NCI-H82 (cell line): ENCODE results near the gene VEZT.
A peak's percentile ranks its signal among the peaks of the same experiment; 100 is the strongest.
"Not testable (repeated sequence)": the region's sequence is repeated elsewhere in the genome, so short reads cannot be mapped to it uniquely, and the experiment has no call there.

Experiments used
- DNase-seq: peaks from one replicate; lab custom pipeline; 2025; lab: John Stamatoyannopoulos, UW

Gene VEZT

GRCh38 chr12:95224202-95225170, 6.9 kb downstream of the VEZT start:
- DNase-seq = no peak

DNA sequence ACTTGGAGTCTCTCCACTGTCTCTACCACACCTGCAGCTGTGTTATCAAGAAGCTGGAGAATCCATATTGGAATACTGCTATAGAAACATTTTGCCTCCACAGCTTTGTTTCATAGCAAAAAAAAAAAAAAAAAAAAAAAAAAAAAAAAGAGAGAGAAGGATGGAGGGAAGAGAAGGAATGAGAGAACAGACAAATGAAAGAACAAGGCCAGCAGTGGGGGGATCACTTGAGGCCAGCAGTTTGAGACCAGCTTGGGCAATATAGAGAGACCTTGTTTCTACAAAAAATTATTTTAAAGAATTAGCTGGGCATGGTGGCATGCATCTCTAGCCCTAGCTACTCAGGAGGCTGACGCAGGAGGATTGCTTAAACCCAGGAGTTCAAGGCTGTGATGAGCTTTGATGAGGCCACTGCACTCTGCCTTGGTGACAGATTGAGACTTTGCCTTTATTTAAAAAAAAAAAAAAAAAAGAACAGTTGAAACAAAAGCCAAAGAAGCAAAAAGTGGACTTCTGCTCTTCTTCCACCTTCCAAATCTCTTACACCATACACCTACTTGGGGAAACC, 8.1 kb downstream of the VEZT start:
- no peak for DNase-seq

GRCh38 chr12:95227818-95228356, 10.3 kb downstream of the VEZT start:
- no peak for DNase-seq

- no peak for DNase-seq
Observed at GRCh38 chr12:95228617-95229016, 11.0 kb downstream of the VEZT start.

- no peak for DNase-seq
Observed at GRCh38 chr12:95229636-95230035, 12.0 kb downstream of the VEZT start.

GRCh38 chr12:95230313-95230712, 12.7 kb downstream of the VEZT start:
- no peak for DNase-seq

DNA sequence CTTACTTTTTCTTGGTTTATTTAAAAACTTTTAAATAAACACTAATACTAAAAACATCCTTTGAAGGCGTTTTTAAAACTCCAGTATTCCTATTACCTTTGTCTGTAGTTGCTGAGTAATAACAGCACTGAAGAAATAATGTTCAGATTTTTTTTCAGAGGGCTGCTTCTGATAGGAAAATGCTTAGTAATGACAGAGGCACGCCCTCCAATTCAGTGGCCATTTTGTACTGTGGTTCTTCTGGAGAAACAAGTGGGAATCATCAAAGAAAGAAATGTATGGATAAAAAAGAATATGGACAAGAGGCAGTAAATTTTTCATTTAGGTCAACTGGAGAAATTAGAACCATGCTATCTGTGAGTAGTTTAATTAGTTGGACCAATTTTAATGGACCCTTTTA, 13.6 kb downstream of the VEZT start:
- peak; percentile 16 for DNase-seq

- DNase-seq = not testable (repeated sequence)
Observed at GRCh38 chr12:95234187-95234586, 16.6 kb downstream of the VEZT start.

GRCh38 chr12:95235621-95236020, 18.0 kb downstream of the VEZT start:
- DNase-seq = not testable (repeated sequence)

DNA sequence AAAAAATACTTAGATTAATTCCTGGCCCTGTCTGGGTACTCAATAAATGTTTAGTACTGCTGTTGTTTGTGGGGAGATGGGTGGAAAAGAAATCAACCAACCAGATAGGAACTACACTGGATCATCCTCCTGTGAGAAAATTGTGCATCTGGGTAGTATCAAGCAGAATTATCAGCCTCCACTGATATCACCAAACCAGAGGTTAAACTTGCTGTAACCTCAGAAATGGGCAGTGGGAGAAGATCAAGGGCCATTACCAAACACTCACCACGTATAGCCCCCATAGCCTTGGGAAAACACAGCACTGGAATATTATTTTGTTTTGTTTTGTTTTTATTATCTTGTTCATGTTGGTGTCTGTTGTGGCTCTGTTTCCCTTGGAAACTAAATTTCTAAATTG, 19.7 kb downstream of the VEZT start:
- no peak for DNase-seq

- no peak for DNase-seq
Observed at GRCh38 chr12:95238150-95238549, 20.5 kb downstream of the VEZT start.

- no peak for DNase-seq
Observed at GRCh38 chr12:95239216-95239615, 21.6 kb downstream of the VEZT start.

DNA sequence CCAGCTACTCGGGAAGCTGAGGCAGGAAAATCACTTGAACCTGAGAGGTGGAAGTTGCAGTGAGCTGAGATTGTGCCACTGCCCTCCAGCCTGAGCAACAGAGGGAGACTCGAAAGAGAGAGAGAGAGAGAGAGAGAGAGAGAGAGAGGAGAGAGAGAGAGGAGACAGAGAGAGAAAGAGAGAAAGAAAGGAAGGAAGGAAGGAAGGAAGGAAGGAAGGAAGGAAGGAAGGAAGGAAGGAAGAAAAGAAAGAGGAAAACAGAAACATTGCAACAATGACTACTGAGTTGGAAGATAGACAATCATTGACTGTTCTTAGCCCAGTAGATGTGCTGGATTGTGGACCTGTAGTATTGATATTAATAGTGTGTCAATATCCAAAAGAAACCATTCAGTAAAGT, 22.2 kb downstream of the VEZT start:
- DNase-seq = not testable (repeated sequence)

- DNase-seq = no peak
Observed at GRCh38 chr12:95240556-95240955, 22.9 kb downstream of the VEZT start.

DNA sequence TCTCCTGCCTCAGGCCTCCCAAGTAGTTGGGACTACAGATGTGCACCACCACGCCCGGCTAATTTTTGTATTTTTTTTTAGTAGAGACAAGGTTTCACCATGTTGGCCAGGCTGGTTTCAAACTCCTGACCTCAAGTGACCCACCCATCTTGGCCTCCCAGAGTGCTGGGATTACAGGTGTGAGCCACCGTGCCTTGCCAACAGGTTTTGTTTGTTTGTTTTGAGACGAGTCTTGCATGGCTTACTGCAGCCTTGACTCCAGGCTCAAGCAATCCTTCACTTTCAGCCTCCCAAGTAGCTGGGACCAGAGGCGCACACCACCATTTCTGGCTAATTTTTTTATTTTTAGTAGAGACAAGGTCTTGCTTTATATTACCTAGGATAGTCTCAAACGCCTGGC, 23.5 kb downstream of the VEZT start:
- DNase-seq = not testable (repeated sequence)

DNA sequence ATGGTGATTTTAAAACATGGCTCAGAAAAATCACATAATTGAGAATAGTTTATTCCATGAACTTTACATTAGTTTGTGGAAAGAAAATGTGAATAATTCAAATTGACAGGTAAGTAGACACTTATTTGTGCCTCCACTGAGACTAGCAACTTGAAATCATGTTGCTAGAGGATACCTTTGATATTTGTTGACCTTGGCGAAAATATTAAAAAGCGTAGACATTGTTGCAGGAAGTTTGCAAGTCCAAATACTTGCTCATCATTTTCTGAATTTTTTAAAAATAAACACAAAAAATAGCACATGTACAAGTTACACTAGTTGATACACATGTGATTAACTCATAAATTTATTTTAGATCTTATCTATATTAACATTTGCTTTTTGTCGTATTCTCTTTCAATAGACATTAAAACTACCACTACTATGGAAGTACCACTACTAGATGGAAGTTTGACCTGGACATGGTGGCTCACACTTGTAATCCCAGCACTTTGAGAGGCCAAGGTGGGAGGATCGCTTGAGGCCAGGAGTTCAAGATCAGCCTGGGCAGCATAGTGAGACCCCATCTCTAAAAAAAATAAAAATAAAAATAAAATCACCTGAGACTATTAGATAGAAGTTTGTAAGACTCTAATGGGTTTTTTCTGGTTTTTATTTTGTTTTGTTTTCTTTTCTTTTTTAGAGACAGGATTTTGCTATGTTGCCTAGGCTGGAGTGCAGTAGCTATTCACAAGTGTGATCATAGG, 24.3 kb downstream of the VEZT start:
- no peak for DNase-seq

DNA sequence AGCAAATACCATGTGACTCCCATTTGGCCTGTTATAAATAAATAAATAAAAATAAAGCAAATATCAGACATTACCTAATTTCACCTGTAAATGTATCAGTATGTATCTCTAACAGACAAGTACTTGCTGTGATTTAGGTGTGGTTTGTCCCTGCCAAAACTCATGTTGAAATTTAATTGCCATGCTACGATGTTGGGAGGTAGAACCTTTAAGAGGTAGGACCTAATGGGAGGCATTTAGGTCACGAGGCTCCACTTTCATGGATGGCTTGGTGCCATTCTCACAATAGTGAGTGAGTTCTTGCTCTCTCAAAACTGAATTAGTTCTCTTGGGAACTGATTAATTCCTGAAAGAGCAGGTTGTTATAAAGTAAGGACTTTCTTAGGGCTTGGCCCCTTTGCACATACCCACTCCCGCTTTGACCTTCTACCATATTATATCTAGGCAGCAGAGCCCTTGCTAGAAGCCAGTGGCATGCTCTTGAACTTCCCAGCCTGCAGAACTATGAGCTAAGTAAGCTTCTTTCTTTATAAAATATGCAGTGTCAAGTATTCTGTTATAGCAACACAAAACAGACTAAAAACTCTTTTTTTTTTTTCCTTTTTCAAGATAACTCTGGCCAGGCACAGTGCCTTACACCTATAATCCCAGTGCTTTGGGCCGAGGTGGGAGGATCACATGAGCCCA, 26.0 kb downstream of the VEZT start:
- no peak for DNase-seq

DNA sequence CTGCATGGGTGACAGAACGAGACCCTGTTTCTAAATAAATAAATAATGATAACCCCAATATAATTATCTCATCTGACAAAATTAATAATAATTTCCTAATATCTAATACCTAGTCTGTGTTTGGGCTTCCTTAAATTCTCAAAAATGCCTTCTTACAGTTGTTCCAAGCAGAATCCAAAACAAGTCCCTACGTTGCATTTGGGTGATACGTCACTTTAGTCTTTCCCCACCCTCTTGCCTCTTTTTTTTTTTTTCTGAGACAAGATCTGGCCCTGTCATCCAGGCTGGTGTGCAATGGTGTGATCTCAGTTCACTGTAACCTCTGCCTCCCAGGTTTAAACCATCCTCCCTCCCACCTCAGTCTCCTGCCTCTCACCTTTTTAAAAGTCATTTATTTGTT, 26.7 kb downstream of the VEZT start:
- no peak for DNase-seq

DNA sequence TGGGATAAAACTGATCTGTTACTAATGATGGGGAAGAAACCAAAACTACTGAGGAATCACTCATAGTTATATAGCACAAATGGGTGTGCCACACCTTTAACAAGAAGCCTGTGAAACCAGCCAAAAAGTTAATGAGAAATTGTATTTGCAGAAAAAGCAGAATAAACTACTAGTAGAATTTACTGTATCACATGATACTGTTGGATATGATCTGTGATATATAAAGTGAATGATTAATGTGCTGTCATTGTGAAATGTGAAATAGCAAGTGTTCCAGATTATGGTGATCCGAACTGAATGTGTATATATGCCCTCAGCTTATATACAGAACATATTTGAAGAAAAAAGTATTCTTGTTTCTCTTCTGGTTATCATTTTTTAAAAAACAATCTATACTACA, 30.5 kb downstream of the VEZT start:
- no peak for DNase-seq

DNA sequence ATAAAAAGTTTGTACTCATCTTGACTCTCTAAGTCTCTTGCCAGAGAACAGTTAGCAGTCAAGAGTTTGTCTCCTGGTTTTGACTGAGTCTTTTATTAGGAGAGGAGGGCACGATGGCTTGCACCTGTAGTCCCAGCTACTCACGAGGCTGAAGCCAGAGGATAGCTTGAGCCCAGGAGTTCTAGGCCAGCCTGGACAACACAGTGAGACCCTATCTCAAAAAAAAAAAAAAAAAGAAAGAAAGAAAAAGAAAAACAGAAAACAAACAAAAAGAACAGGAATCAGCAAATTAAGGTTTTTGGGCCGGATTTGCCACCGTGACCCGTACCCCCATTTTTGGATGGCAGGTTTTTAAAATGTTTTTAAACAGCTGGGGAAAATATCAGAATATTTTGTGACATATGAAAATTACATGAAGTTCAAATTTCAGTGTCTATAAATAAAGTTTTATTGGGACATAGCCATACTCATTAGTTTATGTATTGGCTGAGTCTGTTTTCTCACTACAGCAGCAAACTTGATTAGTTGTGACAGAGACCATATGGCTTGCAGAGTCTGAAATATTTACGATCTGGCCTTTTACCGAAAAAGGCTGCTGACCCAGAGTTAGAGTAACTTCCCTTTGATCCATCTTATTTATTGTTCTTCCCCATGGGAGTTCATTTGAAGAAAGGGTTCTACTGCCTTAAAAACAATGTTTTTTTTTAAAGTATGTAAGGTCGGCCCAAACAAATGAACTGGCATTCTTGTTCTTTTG, 31.2 kb downstream of the VEZT start:
- DNase-seq = peak; percentile 65

DNA sequence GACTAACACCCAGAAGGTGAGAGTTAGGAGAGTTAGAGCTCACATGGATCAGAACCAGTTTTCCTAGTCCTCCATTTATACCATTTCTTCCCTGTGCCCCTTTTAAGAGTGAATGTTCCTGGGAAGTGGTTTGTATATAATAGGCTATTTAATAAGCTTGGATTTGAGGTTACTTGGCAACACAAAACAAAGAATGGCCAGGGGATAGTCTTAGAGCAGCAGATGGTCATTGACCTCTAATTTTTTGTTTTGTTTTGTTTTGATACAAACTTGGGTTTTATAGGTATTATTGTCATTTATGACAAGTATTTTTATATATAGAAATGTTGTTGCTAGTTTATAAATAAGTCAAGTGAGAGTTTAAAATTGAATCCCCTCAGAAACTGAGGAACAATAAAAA, 35.8 kb downstream of the VEZT start:
- peak; percentile 13 for DNase-seq
